CD4-positive, alpha-beta memory T cell (primary cell): Measurements from ENCODE around the gene ZFTA. TPM values are rescaled to one million over a fixed set of nuclear protein-coding genes. Genes with fewer than 3 reads are reported as not detected.
"Not testable (repeated sequence)": the region's sequence is repeated elsewhere in the genome, so short reads cannot be mapped to it uniquely, and the experiment has no call there.

Source experiments
- CTCF ChIA-PET: fragments of 350-600 bp; sonication (Branson Sonifier 250); formaldehyde crosslinking; loops from one replicate; lab custom pipeline; 2021; ENCODE audit warnings: inconsistent platforms; ENCODE audit not compliant: partially characterized antibody; lab: Charles Lee
- POLR2A ChIA-PET: fragments of 350-600 bp; sonication (Branson Sonifier 250); formaldehyde crosslinking; loops from one replicate; lab custom pipeline; 2021; ENCODE audit not compliant: partially characterized antibody; lab: Charles Lee
- DNase-seq, 5 donors: peaks; one replicate each; pipeline versions ENCODE4 v3.0.0 to v3.0.0-alpha.2; 2020 to 2022; ENCODE audit warnings: mixed read lengths in 1 of 5
- H3K27ac ChIP-seq: one replicate; pipeline ENCODE4 v1.7.0; 2013; ENCODE audit warnings: low read depth, low read length
- H3K27me3 ChIP-seq: 2 replicates; pipeline ENCODE4 v1.7.0; 2013; ENCODE audit warnings: mild to moderate bottlenecking, low read length, moderate library complexity; ENCODE audit not compliant: insufficient read depth
- H3K36me3 ChIP-seq: 2 replicates; pipeline ENCODE4 v1.7.0; 2013; ENCODE audit warnings: mild to moderate bottlenecking, low read length, moderate library complexity; ENCODE audit not compliant: insufficient read depth
- H3K4me1 ChIP-seq: 2 replicates; pipeline ENCODE4 v1.7.0; 2013; ENCODE audit warnings: mild to moderate bottlenecking, low read length, moderate library complexity; ENCODE audit not compliant: insufficient read depth
- H3K4me3 ChIP-seq, 2 donors: one replicate each; pipeline ENCODE4 v1.7.0; 2013; ENCODE audit warnings: low read length in 2 of 2, mild to moderate bottlenecking in 1 of 2
- H3K9me3 ChIP-seq, 2 donors: one replicate each; pipeline ENCODE4 v1.7.0; 2013; ENCODE audit warnings: low read length in 2 of 2, control low read depth in 1 of 2; ENCODE audit not compliant: control insufficient read depth in 1 of 2
- H3K27ac Mint-ChIP-seq, 7 donors: one replicate each; pipeline ENCODE4 v1.8.0; 2020 to 2021; ENCODE audit warnings: mixed read lengths in 7 of 7, mild to moderate bottlenecking in 6 of 7, inconsistent platforms in 3 of 7, moderate library complexity in 3 of 7
- H3K27me3 Mint-ChIP-seq, 2 donors: one replicate each; pipeline ENCODE4 v1.8.0; 2020 to 2021; ENCODE audit warnings: mixed read lengths in 2 of 2
- H3K36me3 Mint-ChIP-seq, 2 donors: one replicate each; pipeline ENCODE4 v1.8.0; 2020 to 2021; ENCODE audit warnings: mixed read lengths in 2 of 2, inconsistent platforms in 1 of 2, mild to moderate bottlenecking in 1 of 2
- H3K4me1 Mint-ChIP-seq, 4 donors: one replicate each; pipeline ENCODE4 v1.8.0; 2020 to 2021; ENCODE audit warnings: mixed read lengths in 4 of 4, mild to moderate bottlenecking in 1 of 4
- H3K4me3 Mint-ChIP-seq, 8 donors: one replicate each; pipeline ENCODE4 v1.8.0; 2020 to 2021; ENCODE audit warnings: mixed read lengths in 8 of 8, mild to moderate bottlenecking in 7 of 8, moderate library complexity in 6 of 8, inconsistent platforms in 3 of 8
- H3K9me3 Mint-ChIP-seq, 8 donors: one replicate each; pipeline ENCODE4 v1.8.0; 2020 to 2021; ENCODE audit warnings: mixed read lengths in 8 of 8, mild to moderate bottlenecking in 5 of 8, inconsistent platforms in 3 of 8, moderate library complexity in 1 of 8
- intact Hi-C: fragments of 100-400 bp; cut with micrococcal nuclease; formaldehyde crosslinking; loops from one replicate; pipeline ENCODE4 v1.15.1; 2023
- polyA plus RNA-seq, 2 donors: library from polyadenylated mRNA; unstranded; fragments of 300-500 nt; fragmentation: Illumina TruSeq; gene quantifications; one replicate each; pipeline ENCODE4 v1.2.3, GENCODE V29; 2021
- total RNA-seq, 2 experiments: library from RNA; stranded (reverse); gene quantifications; one replicate each; pipeline ENCODE4 v1.2.3, GENCODE V29; 2021

Gene ZFTA
- total and polyA plus RNA-seq, 4 experiments from 2014 or later = 0.06 to 1.7 (median 1.4) TPM; not detected in 1

DNA sequence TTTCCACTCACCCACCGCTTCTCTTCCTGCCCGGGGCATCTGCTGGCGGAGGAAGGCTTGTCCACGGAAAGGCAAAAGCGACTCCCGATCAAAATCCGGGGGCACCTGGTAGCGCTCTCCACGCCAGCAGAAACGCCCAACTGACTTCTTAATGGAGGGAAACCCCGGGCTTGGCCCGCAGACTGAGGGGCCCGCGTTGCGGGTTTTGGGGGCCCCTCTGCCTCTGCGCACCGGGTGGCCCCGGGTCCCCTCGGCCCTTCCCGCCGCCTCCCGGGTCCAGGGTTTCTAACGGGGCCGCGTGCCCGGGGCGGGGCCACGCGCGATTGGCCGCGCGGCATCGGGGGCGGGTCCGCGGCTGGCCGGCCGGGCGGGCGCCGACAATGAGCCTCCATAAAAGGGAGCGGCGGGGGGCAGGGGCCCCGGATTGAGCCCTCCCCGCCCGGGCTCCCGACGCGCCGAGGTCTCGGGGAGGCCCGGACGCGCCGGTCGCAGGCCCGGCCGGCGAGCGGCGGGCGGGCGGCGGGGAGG is 44.5 kb upstream of the ZFTA start, which contains the start of gene SPINDOC:
Gene SPINDOC (plus strand): TSS at position 422 of the 528 bp plus-strand sequence. CDS start 231 bp downstream, outside the sequence.
- peak within 1 kb of the TSS; percentile 64 for H3K27ac ChIP-seq
- peak; percentile 51 to 68 (median 58) for DNase-seq
- peak within 1 kb of the TSS; percentile 46 to 85 (median 73) for H3K27ac Mint-ChIP-seq
- CTCF ChIA-PET = no interaction called here
- H3K27me3 ChIP-seq = no peaks in the 10 kb centered on the region
- peak within 1 kb of the TSS; percentile 75 to 78 for H3K4me3 ChIP-seq
- peaks cover 19% of the 10 kb centered on the region for H3K4me1 ChIP-seq
- peaks cover 20 to 22% (median 21%) of the 10 kb centered on the region in 4 donors for H3K4me1 Mint-ChIP-seq
- H3K27me3 Mint-ChIP-seq = no peaks in the 10 kb centered on the region
- intact Hi-C loops = no loop called here
- POLR2A ChIA-PET = no interaction called here
- peaks cover 5 to 16% of the 10 kb centered on the region in 2 donors for H3K36me3 Mint-ChIP-seq
- peaks cover 5% of the 10 kb centered on the region for H3K36me3 ChIP-seq
- peak within 1 kb of the TSS; percentile 76 to 85 (median 78) for H3K4me3 Mint-ChIP-seq
- H3K9me3 ChIP-seq = no peaks in the 10 kb centered on the region
- no peaks in the 10 kb centered on the region for H3K9me3 Mint-ChIP-seq

DNA sequence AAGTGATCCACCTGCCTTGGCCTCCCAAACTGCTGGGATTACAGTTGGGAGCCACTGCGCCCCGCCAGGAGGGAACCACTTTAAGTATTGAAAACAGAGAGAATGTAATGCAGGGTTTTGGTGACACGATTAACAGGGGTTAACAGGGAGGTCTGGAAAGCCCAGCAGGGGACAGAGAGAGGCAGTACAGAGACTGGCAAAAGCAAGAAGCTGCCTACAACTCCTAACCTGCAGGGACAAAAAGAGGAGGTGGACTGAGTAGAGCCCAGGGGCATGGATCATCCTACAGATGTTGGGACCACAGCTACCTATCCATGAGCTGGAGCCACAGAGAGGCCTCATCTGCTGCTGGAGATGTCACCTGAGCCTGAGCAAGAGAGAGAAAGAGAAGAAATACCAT is 42.9 kb upstream of the ZFTA start:
- no peaks in the 10 kb centered on the region for H3K27me3 ChIP-seq
- peaks cover 19% of the 10 kb centered on the region for H3K4me1 ChIP-seq
- ChIA-PET POLR2A (no interaction called here), CTCF (interaction anchor here (1.9 kb wide), 1 partner anchor 26 kb away, joined by 7 read pairs; no protein-coding TSS in a partner anchor)
- H3K27ac ChIP-seq = no peak overlapping the region
- no peaks in the 10 kb centered on the region for H3K9me3 Mint-ChIP-seq
- H3K9me3 ChIP-seq = no peaks in the 10 kb centered on the region
- intact Hi-C loops = no loop called here
- no peak overlapping the region for H3K4me3 ChIP-seq
- no peaks in the 10 kb centered on the region for H3K36me3 ChIP-seq
- peak overlapping the region in 6 of 8 donors; percentile 49 to 79 (median 74) for H3K4me3 Mint-ChIP-seq
- H3K27ac Mint-ChIP-seq = peak overlapping the region in 3 of 7 donors; percentile 10 to 73 (median 39)
- H3K4me1 Mint-ChIP-seq = peaks cover 20 to 22% (median 21%) of the 10 kb centered on the region in 4 donors
- no peak for DNase-seq
- peaks cover 0 to 7% of the 10 kb centered on the region in 2 donors for H3K36me3 Mint-ChIP-seq
- H3K27me3 Mint-ChIP-seq = no peaks in the 10 kb centered on the region

DNA sequence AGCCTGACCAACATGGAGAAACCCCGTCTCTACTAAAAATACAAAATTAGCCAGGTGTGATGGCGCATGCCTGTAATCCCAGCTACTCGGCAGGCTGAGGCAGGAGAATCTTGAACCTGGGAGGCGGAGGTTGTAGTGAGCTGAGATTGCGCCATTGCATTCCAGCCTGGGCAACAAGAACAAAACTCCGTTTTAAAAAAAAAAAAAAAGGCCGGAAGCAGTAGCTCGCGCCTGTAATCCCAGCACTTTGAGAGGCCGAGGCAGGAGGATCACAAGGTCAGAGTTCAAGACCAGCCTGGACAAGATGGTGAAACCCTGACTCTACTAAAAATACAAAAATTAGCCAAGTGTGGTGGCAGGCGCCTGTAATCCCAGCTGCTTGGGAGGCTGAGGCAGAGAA is 41.8 kb upstream of the ZFTA start:
- peaks cover 19% of the 10 kb centered on the region for H3K4me1 ChIP-seq
- H3K4me3 Mint-ChIP-seq, H3K27ac ChIP-seq, H3K9me3 Mint-ChIP-seq, DNase-seq, H3K27ac Mint-ChIP-seq, H3K27me3 ChIP-seq, H3K27me3 Mint-ChIP-seq, H3K36me3 ChIP-seq, H3K36me3 Mint-ChIP-seq, intact Hi-C loops, H3K9me3 ChIP-seq, H3K4me3 ChIP-seq, POLR2A ChIA-PET: not testable (repeated sequence)
- CTCF ChIA-PET = interaction anchor here (0.7 kb wide), 1 partner anchor 57 kb away, joined by 3 read pairs; no protein-coding TSS in a partner anchor
- peaks cover 14 to 21% (median 18%) of the 10 kb centered on the region in 4 donors for H3K4me1 Mint-ChIP-seq

DNA sequence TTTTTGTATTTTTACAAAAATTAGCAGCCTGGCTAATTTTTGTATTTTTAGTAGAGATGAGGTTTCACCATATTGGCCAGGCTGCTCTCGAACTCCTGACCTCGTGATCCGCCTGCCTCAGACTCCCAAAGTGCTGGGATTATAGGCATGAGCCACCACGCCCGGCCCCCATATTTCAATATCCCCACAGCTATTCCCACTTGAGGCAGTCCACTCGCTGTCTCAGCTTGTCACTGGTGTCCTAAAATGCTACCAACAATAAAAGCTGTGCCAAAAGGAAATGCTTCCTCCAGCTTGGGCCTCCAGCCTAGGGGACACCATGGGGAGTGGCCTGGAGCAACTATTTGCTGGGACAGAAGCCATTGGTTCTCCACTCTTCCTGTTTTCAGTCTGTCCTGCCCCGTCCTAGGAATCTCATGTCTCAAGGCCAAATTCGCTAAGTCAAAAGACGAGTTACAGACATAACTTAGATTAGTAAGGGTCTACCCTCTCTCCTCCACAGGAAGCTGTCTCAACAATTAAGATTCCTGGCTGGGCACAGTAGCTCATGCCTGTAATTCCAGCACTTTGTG is 37.4 kb upstream of the ZFTA start:
- no peaks in the 10 kb centered on the region for H3K9me3 ChIP-seq
- no peaks in the 10 kb centered on the region for H3K4me1 ChIP-seq
- DNase-seq = no peak
- H3K4me3 ChIP-seq = no peak overlapping the region
- no peaks in the 10 kb centered on the region for H3K36me3 ChIP-seq
- Mint-ChIP-seq H3K4me3 (no peak overlapping the region), H3K36me3 (no peaks in the 10 kb centered on the region), H3K9me3 (no peaks in the 10 kb centered on the region), H3K27ac (peak overlapping the region in 1 of 7 donors; percentile 55), H3K4me1 (no peaks in the 10 kb centered on the region), H3K27me3 (no peaks in the 10 kb centered on the region)
- CTCF ChIA-PET = no interaction called here
- no peaks in the 10 kb centered on the region for H3K27me3 ChIP-seq
- intact Hi-C loops = no loop called here
- H3K27ac ChIP-seq = no peak overlapping the region
- POLR2A ChIA-PET = no interaction called here

DNA sequence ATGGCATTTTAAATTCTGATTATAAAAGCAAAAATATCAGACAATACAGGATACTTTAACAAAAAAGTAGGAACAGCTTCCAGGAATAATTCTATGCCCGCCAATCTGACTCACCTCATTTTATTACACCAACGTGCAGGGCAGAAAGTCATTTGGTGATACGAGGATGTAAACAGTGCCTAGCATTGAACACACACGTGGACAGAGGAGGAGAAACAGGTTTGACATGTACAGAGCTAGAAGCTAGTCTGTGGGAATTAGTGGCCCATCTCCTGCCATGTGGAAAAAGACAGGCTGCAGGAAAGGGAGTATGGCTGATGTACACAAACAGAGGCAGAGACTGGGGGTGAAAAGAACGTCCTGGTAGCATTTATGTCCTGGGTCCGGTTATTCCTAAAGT is 35.7 kb upstream of the ZFTA start:
- Histone ChIP-seq H3K4me3 (no peak overlapping the region), H3K27ac (no peak overlapping the region), H3K27me3 (no peaks in the 10 kb centered on the region), H3K36me3 (no peaks in the 10 kb centered on the region), H3K9me3 (no peaks in the 10 kb centered on the region), H3K4me1 (no peaks in the 10 kb centered on the region)
- ChIA-PET POLR2A (no interaction called here), CTCF (no interaction called here)
- Mint-ChIP-seq H3K9me3 (peaks cover 0 to 2% (median 0%) of the 10 kb centered on the region in 8 donors), H3K4me3 (no peak overlapping the region), H3K27ac (no peak overlapping the region), H3K4me1 (no peaks in the 10 kb centered on the region), H3K27me3 (peaks cover 0 to 2% of the 10 kb centered on the region in 2 donors), H3K36me3 (no peaks in the 10 kb centered on the region)
- intact Hi-C loops = no loop called here
- no peak for DNase-seq

DNA sequence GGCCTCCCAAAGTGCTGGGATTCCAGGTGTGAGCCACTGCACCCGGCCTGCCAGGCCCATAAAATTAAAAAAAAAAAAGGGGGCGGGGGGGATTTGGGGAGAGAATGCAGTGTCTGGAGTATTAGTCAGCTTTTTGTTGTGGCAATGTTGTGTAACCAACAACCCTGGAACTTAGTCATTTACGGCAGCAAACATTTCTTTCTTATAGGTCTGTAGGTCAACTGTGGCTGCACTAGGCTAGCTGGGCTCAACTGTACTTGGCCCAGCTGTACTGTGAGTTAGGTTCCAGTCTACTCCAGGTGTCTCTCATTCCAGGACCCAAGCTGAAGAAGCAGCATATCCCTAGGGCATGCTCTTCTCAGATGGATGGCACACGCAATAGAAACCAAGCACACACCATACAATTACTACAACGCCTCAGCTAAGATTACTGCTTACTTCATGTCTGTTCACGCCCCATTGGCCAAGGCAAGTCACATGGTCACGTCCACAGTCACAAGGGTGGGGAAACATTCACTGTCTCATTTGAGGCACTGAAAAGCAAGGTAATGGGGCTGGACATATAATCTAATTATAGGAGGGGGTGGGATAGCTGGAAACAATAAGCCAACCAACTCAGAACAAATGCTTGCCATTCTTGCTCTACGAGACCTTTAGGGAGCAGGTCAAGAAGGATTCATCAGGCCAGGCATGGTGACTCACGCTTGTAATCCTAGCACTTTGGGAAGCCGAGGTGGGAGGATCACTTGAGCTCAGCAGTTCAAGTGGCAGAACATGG is 34.3 kb upstream of the ZFTA start:
- Mint-ChIP-seq H3K36me3 (no peaks in the 10 kb centered on the region), H3K4me3 (no peak overlapping the region), H3K9me3 (peaks cover 0 to 2% (median 0%) of the 10 kb centered on the region in 8 donors), H3K4me1 (no peaks in the 10 kb centered on the region), H3K27ac (no peak overlapping the region), H3K27me3 (peaks cover 0 to 5% of the 10 kb centered on the region in 2 donors)
- no peaks in the 10 kb centered on the region for H3K27me3 ChIP-seq
- no peaks in the 10 kb centered on the region for H3K36me3 ChIP-seq
- no peak overlapping the region for H3K4me3 ChIP-seq
- ChIA-PET CTCF (no interaction called here), POLR2A (no interaction called here)
- H3K27ac ChIP-seq = no peak overlapping the region
- no peak for DNase-seq
- intact Hi-C loops = no loop called here
- no peaks in the 10 kb centered on the region for H3K9me3 ChIP-seq
- H3K4me1 ChIP-seq = no peaks in the 10 kb centered on the region

DNA sequence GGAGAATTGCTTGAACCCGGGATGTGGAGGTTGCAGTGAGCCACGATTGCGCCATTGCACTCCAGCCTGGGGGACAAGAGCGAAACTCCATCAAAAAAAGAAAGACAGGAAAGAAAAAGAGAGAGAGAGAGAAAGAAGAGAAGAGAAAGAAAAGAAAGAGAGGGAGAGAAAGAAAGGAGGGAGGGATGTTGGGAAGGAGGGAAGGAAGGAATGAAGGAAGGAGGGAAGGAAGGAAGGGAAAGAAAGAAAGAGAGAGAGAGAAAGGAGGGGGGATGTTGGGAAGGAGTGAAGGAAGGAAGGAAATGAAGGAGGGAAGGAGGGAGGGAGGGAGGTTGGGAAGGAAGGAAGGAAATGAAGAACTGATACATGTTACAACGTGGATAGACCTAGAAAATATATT is 32.3 kb upstream of the ZFTA start:
- ChIA-PET POLR2A (no interaction called here), CTCF (no interaction called here)
- no peaks in the 10 kb centered on the region for H3K9me3 ChIP-seq
- Mint-ChIP-seq H3K27ac (no peak overlapping the region), H3K4me3 (no peak overlapping the region), H3K9me3 (peaks cover 0 to 2% (median 0%) of the 10 kb centered on the region in 8 donors), H3K36me3 (no peaks in the 10 kb centered on the region), H3K4me1 (no peaks in the 10 kb centered on the region), H3K27me3 (peaks cover 6 to 12% of the 10 kb centered on the region in 2 donors)
- no peak overlapping the region for H3K27ac ChIP-seq
- DNase-seq = no peak
- no peaks in the 10 kb centered on the region for H3K36me3 ChIP-seq
- intact Hi-C loops = no loop called here
- H3K4me1 ChIP-seq = no peaks in the 10 kb centered on the region
- H3K27me3 ChIP-seq = no peaks in the 10 kb centered on the region
- no peak overlapping the region for H3K4me3 ChIP-seq
